Upper lobe of left lung (tissue), 6 donors: ENCODE data around the gene RAI14. TPM values are rescaled to one million over a fixed set of nuclear protein-coding genes. Genes with fewer than 3 reads are reported as not detected.

Experiments
- ATAC-seq, 2 donors: fragments of 200-7000 bp; cut with Tn5 transposase; one replicate each; pipeline ENCODE4 v1.9.1; 2022; ENCODE audit warnings: mild to moderate bottlenecking in 2 of 2, moderate library complexity in 2 of 2; ENCODE audit not compliant: low FRiP score in 2 of 2
- DNase-seq, 2 donors: peaks; one replicate each; pipeline ENCODE4 v3.0.0-alpha.2; 2019 to 2020
- H3K27ac ChIP-seq, 4 donors: fragments of 200-600 bp; sonication (generic); one replicate each; pipeline ENCODE4 v1.5.1; 2016 to 2019
- H3K27me3 ChIP-seq, 4 donors: fragments of 200-600 bp; sonication (generic); one replicate each; pipeline ENCODE4 v1.5.1; 2017 to 2019
- H3K36me3 ChIP-seq, 4 donors: fragments of 200-600 bp; sonication (generic); one replicate each; pipeline ENCODE4 v1.5.1; 2016 to 2019
- H3K4me1 ChIP-seq, 4 donors: fragments of 200-600 bp; sonication (generic); one replicate each; pipeline ENCODE4 v1.5.1; 2018 to 2019
- H3K4me3 ChIP-seq, 4 donors: fragments of 200-600 bp; sonication (generic); one replicate each; pipeline ENCODE4 v1.5.1; 2017 to 2019; ENCODE audit warnings: mild to moderate bottlenecking in 2 of 4, moderate library complexity in 1 of 4
- H3K9me3 ChIP-seq, 4 donors: fragments of 200-600 bp; sonication (generic); one replicate each; pipeline ENCODE4 v1.5.1; 2018 to 2019
- CTCF ChIP-seq, 6 experiments: fragments of 450-650 bp in 4 of 6; fragments of 200-600 bp in 2 of 6; sonication (generic) in 2 of 6; IDR thresholded peaks; one replicate each; pipeline ENCODE4 v1.5.1; 2016 to 2019; ENCODE audit warnings: antibody characterized with exemption in 6 of 6
- EP300 ChIP-seq, 4 donors: sonication (generic); formaldehyde crosslinking; IDR thresholded peaks; one replicate each; pipeline ENCODE4 v1.5.1; 2017; ENCODE audit warnings: antibody characterized with exemption in 4 of 4, control low read depth in 2 of 4
- POLR2A ChIP-seq, 4 donors: fragments of 450-650 bp; IDR thresholded peaks; one replicate each; pipeline ENCODE4 v1.5.1; 2016 to 2017; ENCODE audit warnings: antibody characterized with exemption in 4 of 4, mild to moderate bottlenecking in 2 of 4
- POLR2AphosphoS5 ChIP-seq, 2 donors: sonication (generic); formaldehyde crosslinking; IDR thresholded peaks; one replicate each; pipeline ENCODE4 v1.5.1; 2017; ENCODE audit warnings: antibody characterized with exemption in 2 of 2
- WGBS, 2 donors: methylation state at CpG; one replicate each; pipeline ENCODE4 v1.1.5; 2017 to 2018; 5-methylcytosine and 5-hydroxymethylcytosine counted together
- total RNA-seq, 6 donors: library from RNA; depleted of rRNA in 4 of 6; stranded (reverse); fragments of >200 nt in 4 of 6; gene quantifications; one replicate each; pipeline versions ENCODE4 v1.1.0 to v1.2.1, GENCODE V29; 2016 to 2021
- donor health status: DM: no; HTN: no; CAD: no; lungs with moderate emphysema.
- donor health status: DM: no; HTN: yes; CAD: no; lungs with severe emphysema.

Gene RAI14
- total RNA-seq, 6 donors from 2014 or later = 34.0 to 88.6 (median 67.9) TPM

DNA sequence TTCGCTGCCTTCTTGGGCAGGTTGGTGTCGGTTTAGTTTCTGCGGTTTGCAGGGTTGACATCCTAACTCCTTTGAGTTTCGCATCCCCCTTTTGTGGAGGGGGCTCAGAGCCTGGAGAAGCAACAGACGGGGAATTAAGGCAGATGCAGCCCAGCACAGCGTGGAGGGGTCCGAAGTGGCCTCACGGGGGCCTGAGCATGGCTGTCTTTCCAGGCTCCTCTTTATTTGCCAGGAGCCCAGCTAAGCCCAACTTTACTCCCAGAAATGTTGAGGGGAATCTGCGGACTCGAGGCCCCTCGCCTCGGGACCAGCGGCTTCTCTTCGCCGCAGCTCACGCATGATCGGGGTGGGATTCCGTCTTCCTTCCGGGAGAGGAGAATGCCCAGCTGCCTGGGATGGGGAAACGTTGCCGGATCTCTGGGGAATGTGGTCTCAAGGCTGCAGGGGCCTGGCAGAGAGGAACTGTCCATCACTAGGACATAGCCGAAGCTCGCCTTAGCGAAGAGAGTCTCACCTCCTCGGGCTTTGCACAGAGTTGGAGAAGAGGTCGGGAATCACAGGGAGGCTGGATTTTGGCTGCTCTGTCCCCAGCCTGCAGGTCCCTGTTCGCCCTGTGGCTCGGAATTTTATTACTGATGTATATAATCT, 1.3 kb downstream of the RAI14 start:
- Histone ChIP-seq H3K4me1 (peaks cover 11 to 37% (median 21%) of the 10 kb centered on the region in 4 donors), H3K27me3 (peaks cover 0 to 7% (median 0%) of the 10 kb centered on the region in 4 donors), H3K4me3 (peak overlapping the region; percentile 69 to 91 (median 80)), H3K9me3 (no peaks in the 10 kb centered on the region), H3K36me3 (no peaks in the 10 kb centered on the region), H3K27ac (peak overlapping the region; percentile 92 to 94 (median 94))
- no peak for ATAC-seq
- WGBS, 2 donors = 5 to 8% methylated on average over 11 to 26 of the region's 28 CpGs
- DNase-seq = peak; percentile 40 to 44
- no peak for TF ChIP-seq EP300 (IDR thresholded peaks at IDR 0.05)
- TF ChIP-seq POLR2AphosphoS5 (IDR thresholded peaks at IDR 0.05) = peak in 1 of 2 donors; percentile 18
- peak in 1 of 4 donors; percentile 18 for TF ChIP-seq POLR2A (IDR thresholded peaks at IDR 0.05)
- TF ChIP-seq CTCF (IDR thresholded peaks at IDR 0.05) = no peak

DNA sequence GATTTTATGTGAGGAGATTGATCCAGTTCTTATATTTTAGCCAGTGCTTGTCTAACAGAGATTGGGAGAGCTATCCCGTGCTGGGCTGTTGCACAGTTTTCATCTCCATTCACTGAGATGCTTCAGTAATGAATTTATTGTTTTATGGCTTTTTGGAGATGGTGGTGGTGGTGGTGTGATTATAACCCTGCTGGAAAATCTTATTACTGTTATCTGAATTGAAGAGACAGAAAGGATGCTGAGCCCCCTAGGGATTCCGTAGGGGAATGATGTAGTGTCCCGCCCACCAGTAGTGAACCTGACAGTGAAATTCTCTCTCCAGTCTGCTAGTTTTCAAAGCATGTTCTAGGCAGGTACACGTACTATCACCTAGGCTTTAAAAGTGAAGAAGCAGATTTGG, 1.9 kb downstream of the RAI14 start:
- Histone ChIP-seq H3K4me3 (peak overlapping the region; percentile 69 to 91 (median 80)), H3K36me3 (no peaks in the 10 kb centered on the region), H3K27ac (peak overlapping the region; percentile 31 to 94 (median 93)), H3K9me3 (no peaks in the 10 kb centered on the region), H3K4me1 (peaks cover 11 to 37% (median 21%) of the 10 kb centered on the region in 4 donors), H3K27me3 (peaks cover 0 to 7% (median 0%) of the 10 kb centered on the region in 4 donors)
- no peak for ATAC-seq
- DNase-seq = no peak
- TF ChIP-seq POLR2AphosphoS5 (IDR thresholded peaks at IDR 0.05) (no peak), CTCF (IDR thresholded peaks at IDR 0.05) (no peak), EP300 (IDR thresholded peaks at IDR 0.05) (no peak), POLR2A (IDR thresholded peaks at IDR 0.05) (no peak)
- WGBS, 2 donors = 35 to 58% methylated on average over 4 of the region's 4 CpGs

- Histone ChIP-seq H3K9me3 (no peaks in the 10 kb centered on the region), H3K27ac (no peak overlapping the region), H3K4me3 (no peak overlapping the region), H3K27me3 (peaks cover 0 to 7% (median 0%) of the 10 kb centered on the region in 4 donors), H3K36me3 (no peaks in the 10 kb centered on the region), H3K4me1 (peaks cover 11 to 37% (median 21%) of the 10 kb centered on the region in 4 donors)
- TF ChIP-seq CTCF (IDR thresholded peaks at IDR 0.05) (no peak), POLR2AphosphoS5 (IDR thresholded peaks at IDR 0.05) (no peak), POLR2A (IDR thresholded peaks at IDR 0.05) (no peak), EP300 (IDR thresholded peaks at IDR 0.05) (no peak)
- DNase-seq (no peak), ATAC-seq (no peak)
- 98% methylated on average over 3 of the region's 3 CpGs for WGBS, 2 donors
Measured at GRCh38 chr5:34659168-34659567, 3.0 kb downstream of the RAI14 start.

DNA sequence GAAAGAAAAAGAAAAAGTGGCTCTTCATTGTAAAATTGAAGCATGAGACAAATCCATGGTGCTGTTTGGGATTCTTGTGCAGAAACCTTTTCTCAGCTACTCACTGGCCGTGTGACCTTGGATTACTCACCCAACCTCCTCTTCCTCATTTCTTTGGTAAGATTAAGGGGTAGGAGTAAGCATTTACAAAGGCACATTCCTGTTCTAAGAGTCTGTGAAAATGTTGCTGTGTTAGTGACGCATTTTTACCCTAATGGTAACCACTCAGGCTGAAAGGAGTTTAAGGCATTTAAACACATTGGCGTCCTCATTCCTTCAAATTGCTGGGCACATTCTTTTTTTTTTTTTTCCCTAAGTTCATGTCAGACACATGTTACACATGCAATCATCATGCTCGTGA, 4.3 kb downstream of the RAI14 start:
- DNase-seq (no peak), ATAC-seq (peak in 1 of 2 donors; percentile 65)
- Histone ChIP-seq H3K27ac (peak overlapping the region in 1 of 4 donors; percentile 40), H3K36me3 (no peaks in the 10 kb centered on the region), H3K27me3 (peaks cover 0 to 7% (median 0%) of the 10 kb centered on the region in 4 donors), H3K4me3 (no peak overlapping the region), H3K4me1 (peaks cover 3 to 29% (median 12%) of the 10 kb centered on the region in 4 donors), H3K9me3 (no peaks in the 10 kb centered on the region)
- no peak for TF ChIP-seq POLR2AphosphoS5 (IDR thresholded peaks at IDR 0.05)
- no peak for TF ChIP-seq EP300 (IDR thresholded peaks at IDR 0.05)
- no peak for TF ChIP-seq CTCF (IDR thresholded peaks at IDR 0.05)
- WGBS, 2 donors = 64 to 75% methylated on average over 4 of the region's 4 CpGs
